Stimulated activated CD8-positive, alpha-beta memory T cell treated with anti-CD3 and anti-CD28 coated beads, Interleukin-15, amount 100 ng/mL, for 48 hours (primary cell): ENCODE measurements around the gene SEMA4D.

Source experiments
- DNase-seq, 2 donors: peaks; one replicate each; pipeline ENCODE4 v3.0.0-alpha.2; 2020; ENCODE audit warnings: low read depth in 2 of 2

The SEMA4D gene

DNA sequence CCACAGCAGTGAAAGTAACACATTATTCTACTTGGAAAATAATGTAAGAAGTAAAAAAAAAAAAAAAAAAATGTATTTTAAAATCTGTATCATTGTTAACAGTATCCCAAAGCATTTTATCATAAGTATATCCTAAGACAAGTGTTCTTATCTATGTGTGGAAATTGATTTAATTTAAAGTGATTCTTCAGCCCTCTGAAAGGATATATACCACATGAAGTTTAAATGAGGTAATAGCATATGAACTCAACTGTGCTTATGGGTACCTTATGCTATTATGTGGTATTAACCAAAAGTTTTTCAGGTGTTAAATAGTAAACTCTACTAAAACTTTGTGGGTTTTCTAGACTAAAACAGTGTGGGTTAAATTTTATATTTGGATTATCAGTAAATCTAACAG lies 182.4 kb downstream of the SEMA4D start:
- no peak for DNase-seq

DNA sequence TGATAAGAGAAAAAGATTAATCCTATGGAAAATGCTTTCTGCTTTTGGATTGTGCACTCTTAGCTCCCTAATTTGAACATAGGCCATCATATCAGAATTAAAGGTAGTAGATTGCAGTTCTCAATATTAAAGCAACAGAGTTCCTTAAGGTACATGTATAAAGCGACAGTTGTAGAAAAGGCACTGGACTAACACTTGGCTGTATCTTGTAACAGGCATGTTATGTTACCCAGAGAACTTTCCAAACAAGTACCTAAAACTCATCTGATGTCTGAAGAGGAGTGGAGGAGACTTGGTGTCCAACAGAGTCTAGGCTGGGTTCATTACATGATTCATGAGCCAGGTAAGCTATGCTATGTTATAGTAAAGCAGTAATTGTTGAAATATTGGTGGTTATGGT lies 183.0 kb downstream of the SEMA4D start:
- no peak for DNase-seq

GRCh38 chr9:89313842-89314241 lies 184.1 kb downstream of the SEMA4D start:
- no peak for DNase-seq

DNA sequence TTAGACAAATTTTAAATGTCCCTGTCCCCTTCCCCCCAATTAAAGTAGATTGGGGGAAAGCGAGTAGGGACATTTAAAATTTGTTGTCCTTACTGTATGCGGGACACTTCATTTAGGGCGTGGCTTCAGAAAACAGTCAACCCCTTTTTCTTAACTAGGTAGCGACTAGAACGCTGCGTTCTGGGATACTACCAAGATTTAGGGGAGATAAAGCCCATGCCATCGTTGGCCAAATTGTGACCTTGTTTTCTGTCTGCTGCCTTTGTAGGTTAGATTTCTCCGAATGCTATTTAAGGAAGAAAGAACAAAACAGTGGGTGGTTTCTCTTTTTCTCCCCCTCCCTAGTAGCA lies 185.7 kb downstream of the SEMA4D start:
- no peak for DNase-seq

DNA sequence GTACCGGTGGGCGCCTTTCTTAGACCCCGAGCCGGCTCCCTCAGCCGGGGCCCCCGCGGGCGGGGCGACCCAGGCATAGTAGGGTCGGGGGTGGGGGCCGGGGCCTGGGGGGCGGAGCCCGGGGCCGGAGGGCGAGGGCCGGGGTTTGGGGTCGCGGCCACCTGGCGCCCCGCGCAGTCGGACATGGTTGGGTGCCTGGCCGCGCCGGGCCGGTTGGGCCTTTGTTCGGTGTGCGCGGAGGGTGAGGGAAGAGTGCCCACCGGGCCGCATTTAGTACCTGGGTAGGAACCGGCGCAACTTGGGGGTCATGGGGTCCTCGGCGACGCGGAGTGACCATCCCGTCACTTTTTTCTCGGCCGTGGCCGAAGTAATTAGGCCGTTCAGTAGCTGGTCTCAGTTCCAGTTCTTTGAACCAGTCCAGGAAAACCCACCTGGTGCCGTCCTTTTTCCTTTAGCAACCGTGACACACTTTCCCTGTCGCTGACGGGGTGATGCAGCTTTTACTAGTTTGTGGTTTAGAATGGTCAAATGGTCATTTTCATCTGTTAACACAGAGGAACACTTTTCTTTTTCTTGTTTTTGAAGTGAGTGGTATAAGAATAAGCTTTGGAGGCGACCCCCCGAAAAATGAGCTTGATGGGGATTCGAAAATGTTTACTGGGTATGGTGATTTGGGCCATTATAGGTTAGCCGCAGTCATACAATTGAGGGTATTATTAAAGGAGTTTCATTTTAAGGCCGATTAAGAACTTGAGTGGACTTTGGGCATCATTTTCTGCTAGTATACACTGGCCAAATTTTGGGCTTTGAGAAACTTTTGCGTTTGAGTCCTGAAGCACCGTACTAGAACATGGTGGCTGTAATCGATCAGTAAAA lies 186.3 kb downstream of the SEMA4D start:
- no peak for DNase-seq
